Breast epithelium (tissue), 3 donors: ENCODE measurements around the gene LPP.

Experiments
- CTCF ChIP-seq, 3 donors: fragments of 450-650 bp; IDR thresholded peaks; one replicate each; pipeline ENCODE4 v1.5.1; 2016 to 2017; ENCODE audit warnings: antibody characterized with exemption in 3 of 3, mild to moderate bottlenecking in 3 of 3, moderate library complexity in 3 of 3
- POLR2A ChIP-seq: fragments of 450-650 bp; IDR thresholded peaks from one replicate; pipeline ENCODE4 v1.6.1; 2016; ENCODE audit warnings: antibody characterized with exemption, mild to moderate bottlenecking, moderate library complexity
- POLR2AphosphoS5 ChIP-seq, 3 donors: sonication (generic); formaldehyde crosslinking; IDR thresholded peaks; one replicate each; pipeline ENCODE4 v1.6.1; 2017; ENCODE audit warnings: antibody characterized with exemption in 3 of 3

- TF ChIP-seq CTCF (IDR thresholded peaks at IDR 0.05), result no peak
- no peak for TF ChIP-seq POLR2A
- TF ChIP-seq POLR2AphosphoS5 (IDR thresholded peaks at IDR 0.05), result no peak
Observed at GRCh38 chr3:188721312-188721711, 567.4 kb downstream of the LPP start.
